Heart right ventricle (tissue), 16 donors: ENCODE results near the gene SKA2. TPM values are rescaled to one million over a fixed set of nuclear protein-coding genes. Genes with fewer than 3 reads are reported as not detected.

Experiments used
- ATAC-seq, 8 donors: fragments of 200-7000 bp; cut with Tn5 transposase; one replicate each; pipeline ENCODE4 v1.9.1; 2020; ENCODE audit warnings: mild to moderate bottlenecking in 8 of 8, moderate library complexity in 8 of 8, moderate number of reproducible peaks in 1 of 8
- DNase-seq, 2 donors: peaks; one replicate each; pipeline ENCODE4 v3.0.0-alpha.2; 2020
- H3K27ac ChIP-seq, 10 donors: fragments of 200-600 bp; sonication (generic) in 2 of 10; one replicate each; pipeline versions ENCODE4 v1.5.0 to v1.8.0; 2020 to 2022; ENCODE audit warnings: mild to moderate bottlenecking in 3 of 10
- H3K27me3 ChIP-seq, 7 donors: fragments of 200-600 bp; one replicate each; pipeline ENCODE4 v1.8.0; 2021 to 2022; ENCODE audit warnings: mild to moderate bottlenecking in 2 of 7
- H3K36me3 ChIP-seq, 9 donors: fragments of 200-600 bp; sonication (generic) in 1 of 9; one replicate each; pipeline versions ENCODE4 v1.5.0 to v1.8.0; 2020 to 2022; ENCODE audit warnings: mild to moderate bottlenecking in 2 of 9
- H3K4me1 ChIP-seq, 9 donors: fragments of 200-600 bp; sonication (generic) in 1 of 9; one replicate each; pipeline versions ENCODE4 v1.5.0 to v1.8.0; 2020 to 2022; ENCODE audit warnings: mild to moderate bottlenecking in 4 of 9
- H3K4me3 ChIP-seq, 10 donors: fragments of 200-600 bp; sonication (generic) in 2 of 10; one replicate each; pipeline versions ENCODE4 v1.5.0 to v1.8.0; 2020 to 2022; ENCODE audit warnings: mild to moderate bottlenecking in 7 of 10, moderate library complexity in 2 of 10
- H3K9me3 ChIP-seq, 11 donors: fragments of 200-600 bp in 10 of 11; sonication (generic) in 2 of 11; one replicate each; pipeline versions ENCODE4 v1.5.0 to v1.8.0; 2013 to 2022; ENCODE audit warnings: mild to moderate bottlenecking in 2 of 11, control low read depth in 1 of 11, moderate library complexity in 1 of 11
- CTCF ChIP-seq, 9 donors: fragments of 200-600 bp; sonication (generic) in 2 of 9; IDR thresholded peaks; one replicate each; pipeline versions ENCODE4 v1.5.0 to v1.8.0; 2021 to 2022; ENCODE audit warnings: antibody characterized with exemption in 9 of 9, mild to moderate bottlenecking in 5 of 9, moderate library complexity in 1 of 9
- WGBS, 2 donors: extraction: QIAGEN DNeasy Blood & Tissue Kit; methylation state at CpG; one replicate each; pipeline ENCODE4 v1.1.7; 2013; ENCODE audit warnings: inconsistent platforms in 1 of 2; 5-methylcytosine and 5-hydroxymethylcytosine counted together
- intact Hi-C, 10 donors: fragments of 100-400 bp; cut with DNase I; formaldehyde crosslinking; loops; one replicate each; pipeline versions ENCODE4 v1.11.1 to v1.14.2; 2022
- polyA plus RNA-seq, 2 donors: library from polyadenylated mRNA; stranded (reverse); fragments of 200-250 nt; gene quantifications; one replicate each; pipeline ENCODE4 v1.2.3, GENCODE V29; 2013
- total RNA-seq, 10 donors: library from RNA; stranded (reverse); fragmentation: NEBNext Ultra II Directional in 3 of 10; extraction: Animal tissue kit (Norgen Biotek cat#: 25700) in 3 of 10; gene quantifications; one replicate each; pipeline versions ENCODE4 v1.2.1 to v1.2.4, GENCODE V29; 2021 to 2023
- donor health status: Arrhythmogenic right ventricular cardiomyopathy.
- donor health status: ischemic (EF 13 %, LVEDD 7.1; RV severe dilation, severe dysfunction).
- donor health status: healthy with polysubstance abuse.
- donor health status: DM: no; HTN: yes; CAD: no.
- donor health status: DM: no; HTN: no; CAD: no.
- donor health status: ischemic (EF 25% LVEDD 6.9; RV normal size, moderate dysfunction).
- donor health status: ischemic (EF 25% LVEDD 5.7; RV mildly dilated, moderate dysfunction).
- donor health status: healthy.
- donor health status: DM: yes; HTN: yes; CAD: no.
- donor health status: Ischemic cardiomyopathy.
- donor health status: ischemic (EF 35%, LVEDD 5.7; RV mildly dilated, moderate dysfunction).
- donor health status: nonischemic (EF 11% LVEDD 7.7; RV severe dilation, severe dysfunction).
- donor health status: DM: yes; HTN: yes; CAD: no.
- donor health status: PGD.
- donor health status: ischemic (EF 29% LVEDD 5.4; RV normal size, mild dysfunction).
- donor health status: nonischemic (EF 23%, LVEDD 6.1; RV moderate dilation, normal function).

SKA2 gene
- total and polyA plus RNA-seq, 12 donors, result 28.0 to 46.4 (median 34.8) TPM

GRCh38 chr17:59111539-59111938 lies 43.4 kb downstream of the SKA2 start:
- intact Hi-C loops, result no loop called here
- no peaks in the 10 kb centered on the region for H3K27me3 ChIP-seq
- no peak overlapping the region for H3K27ac ChIP-seq
- H3K9me3 ChIP-seq, result no peaks in the 10 kb centered on the region
- no peak for TF ChIP-seq CTCF (IDR thresholded peaks at IDR 0.05)
- ATAC-seq, result no peak
- H3K36me3 ChIP-seq, result peaks cover 0 to 60% (median 0%) of the 10 kb centered on the region in 9 donors
- peaks cover 0 to 16% (median 9%) of the 10 kb centered on the region in 9 donors for H3K4me1 ChIP-seq
- DNase-seq, result no peak
- 86 to 88% methylated on average over 3 of the region's 3 CpGs for WGBS, 2 donors
- no peak overlapping the region for H3K4me3 ChIP-seq

- intact Hi-C loops, result no loop called here
- no peaks in the 10 kb centered on the region for H3K27me3 ChIP-seq
- H3K9me3 ChIP-seq, result no peaks in the 10 kb centered on the region
- peaks cover 0 to 56% (median 0%) of the 10 kb centered on the region in 9 donors for H3K36me3 ChIP-seq
- ATAC-seq (no peak), DNase-seq (no peak)
- TF ChIP-seq CTCF (IDR thresholded peaks at IDR 0.05), result no peak
- H3K4me3 ChIP-seq, result no peak overlapping the region
- H3K4me1 ChIP-seq, result peaks cover 0 to 16% (median 10%) of the 10 kb centered on the region in 9 donors
- no peak overlapping the region for H3K27ac ChIP-seq
Observed at GRCh38 chr17:59110973-59111372, 44.0 kb downstream of the SKA2 start.

- WGBS, 2 donors, result 91 to 92% methylated on average over 7 of the region's 7 CpGs
- no peak overlapping the region for H3K27ac ChIP-seq
- no peak for TF ChIP-seq CTCF (IDR thresholded peaks at IDR 0.05)
- no peaks in the 10 kb centered on the region for H3K9me3 ChIP-seq
- intact Hi-C loops, result loop anchor here in 4 of 10 donors (5.0 to 10.0 kb wide), 4 partner anchors 39 to 591 kb away; partner anchors contain the start of genes PRR11 (in 1 of the 4) and SKA2 (in 1 of the 4)
- peaks cover 0 to 39% (median 0%) of the 10 kb centered on the region in 9 donors for H3K36me3 ChIP-seq
- ATAC-seq (no peak), DNase-seq (no peak)
- no peaks in the 10 kb centered on the region for H3K27me3 ChIP-seq
- H3K4me3 ChIP-seq, result no peak overlapping the region
- H3K4me1 ChIP-seq, result peaks cover 0 to 35% (median 23%) of the 10 kb centered on the region in 9 donors
Observed at GRCh38 chr17:59108400-59109102, 46.4 kb downstream of the SKA2 start.

- Histone ChIP-seq H3K4me3 (peak overlapping the region; percentile 64 to 97 (median 84)), H3K27ac (peak overlapping the region in 9 of 10 donors; percentile 86 to 95 (median 90)), H3K9me3 (no peaks in the 10 kb centered on the region), H3K36me3 (peaks cover 0 to 42% (median 0%) of the 10 kb centered on the region in 9 donors), H3K27me3 (no peaks in the 10 kb centered on the region), H3K4me1 (peaks cover 0 to 35% (median 23%) of the 10 kb centered on the region in 9 donors)
- DNase-seq, result no peak
- peak in 1 of 8 donors; percentile 7 for ATAC-seq
- intact Hi-C loops, result loop anchor here in 5 of 10 donors (2.0 to 10.0 kb wide), 5 partner anchors 40 to 590 kb away; partner anchors contain the start of genes PRR11 (in 3 of the 5) and SKA2 (in 3 of the 5)
- WGBS, 2 donors, result 3% methylated on average over 10 of the region's 10 CpGs
- no peak for TF ChIP-seq CTCF (IDR thresholded peaks at IDR 0.05)
Observed at GRCh38 chr17:59107306-59107670, 47.7 kb downstream of the SKA2 start.
